Activated T-cell treated with anti-CD3 and anti-CD28 coated beads, Interleukin-2, amount 50 U/mL, for 4 hours (primary cell): Measurements from ENCODE around the gene CA11. TPM values are rescaled to one million over a fixed set of nuclear protein-coding genes. Genes with fewer than 3 reads are reported as not detected.
"Not testable (repeated sequence)": the region's sequence is repeated elsewhere in the genome, so short reads cannot be mapped to it uniquely, and the experiment has no call there.

ENCODE experiments used
- ATAC-seq, 2 donors: fragments of 200-7000 bp; cut with Tn5 transposase; one replicate each; pipeline ENCODE4 v1.10.0; 2021
- DNase-seq: peaks from one replicate; pipeline ENCODE4 v3.0.0-alpha.2; 2020
- H3K27me3 Mint-ChIP-seq: one replicate; pipeline ENCODE4 v1.8.0; 2021; ENCODE audit warnings: low read depth, mixed read lengths
- H3K36me3 Mint-ChIP-seq: one replicate; pipeline ENCODE4 v1.8.0; 2022; ENCODE audit warnings: mixed read lengths; ENCODE audit not compliant: insufficient read depth
- H3K4me1 Mint-ChIP-seq: one replicate; pipeline ENCODE4 v1.8.0; 2021; ENCODE audit warnings: low read depth, mixed read lengths
- H3K4me3 Mint-ChIP-seq: one replicate; pipeline ENCODE4 v1.8.0; 2021; ENCODE audit warnings: mild to moderate bottlenecking, moderate library complexity, mixed read lengths
- H3K9me3 Mint-ChIP-seq: one replicate; pipeline ENCODE4 v1.8.0; 2021; ENCODE audit warnings: mixed read lengths
- total RNA-seq, 3 donors: library from RNA; stranded (reverse); gene quantifications; one replicate each; pipeline ENCODE4 v1.2.1, GENCODE V29; 2021

CA11 gene
- total RNA-seq, 3 donors from 2014 or later = 8.8 to 11.6 (median 9.1) TPM

DNA sequence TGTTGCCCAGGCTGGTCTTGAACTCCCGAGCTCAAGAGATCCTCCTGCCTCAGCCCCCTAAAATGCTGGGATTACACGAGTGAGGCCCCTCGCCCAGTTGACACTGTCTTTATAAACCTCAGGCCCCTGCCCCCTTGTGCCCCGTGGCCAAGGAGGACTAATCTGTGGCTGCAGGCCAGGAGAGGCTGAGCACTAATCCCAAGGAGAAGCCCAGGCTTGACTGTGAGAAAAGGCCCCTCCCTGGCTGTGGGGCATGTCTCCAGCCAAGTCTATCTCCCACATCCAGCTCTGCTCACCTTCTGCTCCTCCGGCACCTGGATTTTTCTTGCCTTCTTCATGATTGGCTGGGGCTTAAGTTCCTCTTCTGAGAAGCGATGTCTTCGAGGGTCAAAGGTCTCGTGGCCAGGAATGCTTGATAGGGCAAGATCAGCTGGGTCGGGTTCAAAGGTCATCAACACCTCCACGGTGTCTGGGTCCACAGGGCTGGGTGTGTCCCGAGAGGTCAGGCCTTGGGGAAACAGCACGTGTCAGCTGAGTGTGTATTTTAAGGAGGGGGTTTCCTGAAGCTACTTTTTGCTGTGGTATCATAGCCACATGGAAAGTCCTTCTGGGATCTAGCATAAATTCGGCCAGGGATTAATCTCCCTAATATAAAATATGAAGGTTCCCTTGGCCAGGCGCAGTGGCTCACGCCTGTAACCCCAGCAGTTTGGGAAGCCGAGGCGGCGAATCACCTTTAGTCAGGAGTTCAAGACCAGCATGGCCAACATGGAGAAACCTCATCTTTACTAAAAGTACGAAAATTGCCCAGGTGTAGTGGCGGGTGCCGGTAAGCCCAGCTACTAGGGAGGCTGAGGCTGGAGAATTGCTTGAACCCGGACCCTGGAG lies 12.6 kb downstream of the CA11 start:
- ATAC-seq (no peak), DNase-seq (no peak)
- Mint-ChIP-seq H3K9me3 (no peaks in the 10 kb centered on the region), H3K4me1 (peaks cover 43% of the 10 kb centered on the region), H3K4me3 (peak overlapping the region; percentile 37), H3K36me3 (peaks cover 11% of the 10 kb centered on the region), H3K27me3 (no peaks in the 10 kb centered on the region)

DNA sequence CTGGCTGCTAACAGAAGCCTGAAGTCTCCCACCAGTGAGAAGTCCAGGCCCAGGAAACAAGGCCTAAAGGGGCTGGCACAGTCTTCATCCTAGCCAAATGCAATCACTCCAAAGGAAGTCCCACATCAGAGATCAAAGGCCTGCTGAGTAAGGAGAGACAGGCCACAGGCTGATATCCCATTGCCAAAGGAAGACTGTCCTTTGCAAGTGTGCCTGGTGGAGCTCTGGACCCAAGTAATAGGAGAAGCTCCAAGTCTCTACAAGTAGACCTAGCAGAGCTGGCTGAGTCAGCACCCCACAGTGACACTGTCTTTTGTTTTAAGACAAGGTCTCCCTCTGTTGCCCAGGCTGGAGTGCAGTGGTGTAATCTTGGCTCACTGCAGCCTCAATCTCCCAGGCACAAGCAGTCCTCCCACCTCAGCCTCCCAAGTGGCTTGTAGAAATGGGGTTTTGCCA lies 13.3 kb downstream of the CA11 start:
- H3K4me3 Mint-ChIP-seq = no peak overlapping the region
- peaks cover 37% of the 10 kb centered on the region for H3K4me1 Mint-ChIP-seq
- H3K27me3 Mint-ChIP-seq = no peaks in the 10 kb centered on the region
- DNase-seq (no peak), ATAC-seq (no peak)
- no peaks in the 10 kb centered on the region for H3K9me3 Mint-ChIP-seq
- H3K36me3 Mint-ChIP-seq = peaks cover 10% of the 10 kb centered on the region

- not testable (repeated sequence) for H3K9me3 Mint-ChIP-seq, H3K27me3 Mint-ChIP-seq, H3K4me3 Mint-ChIP-seq, DNase-seq, ATAC-seq, H3K36me3 Mint-ChIP-seq
- peaks cover 35% of the 10 kb centered on the region for H3K4me1 Mint-ChIP-seq
These were observed 13.7 kb downstream of the CA11 start for GRCh38 chr19:48632286-48632685.

DNA sequence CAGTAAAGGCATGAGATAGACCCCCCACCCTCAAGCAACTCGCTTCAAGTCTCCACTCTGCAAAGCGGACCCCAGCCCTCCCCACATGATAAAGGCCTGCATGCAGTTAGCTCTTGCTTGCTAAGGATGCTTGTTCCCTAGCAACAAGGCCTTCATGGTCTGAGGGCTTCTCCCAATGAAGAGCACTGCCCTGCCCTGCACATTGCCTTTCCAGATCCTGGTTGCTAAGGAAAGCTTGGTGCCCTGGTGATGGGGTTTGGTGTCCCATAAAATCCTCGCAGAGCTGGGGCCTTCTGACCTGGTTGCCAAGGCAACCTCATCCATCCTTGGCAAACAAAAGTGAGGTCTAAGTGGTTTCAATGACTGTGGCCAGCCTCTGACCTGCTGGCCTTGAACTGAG lies 14.8 kb downstream of the CA11 start:
- DNase-seq (no peak), ATAC-seq (no peak)
- Mint-ChIP-seq H3K4me1 (peaks cover 39% of the 10 kb centered on the region), H3K4me3 (no peak overlapping the region), H3K36me3 (peaks cover 10% of the 10 kb centered on the region), H3K9me3 (no peaks in the 10 kb centered on the region), H3K27me3 (no peaks in the 10 kb centered on the region)

DNA sequence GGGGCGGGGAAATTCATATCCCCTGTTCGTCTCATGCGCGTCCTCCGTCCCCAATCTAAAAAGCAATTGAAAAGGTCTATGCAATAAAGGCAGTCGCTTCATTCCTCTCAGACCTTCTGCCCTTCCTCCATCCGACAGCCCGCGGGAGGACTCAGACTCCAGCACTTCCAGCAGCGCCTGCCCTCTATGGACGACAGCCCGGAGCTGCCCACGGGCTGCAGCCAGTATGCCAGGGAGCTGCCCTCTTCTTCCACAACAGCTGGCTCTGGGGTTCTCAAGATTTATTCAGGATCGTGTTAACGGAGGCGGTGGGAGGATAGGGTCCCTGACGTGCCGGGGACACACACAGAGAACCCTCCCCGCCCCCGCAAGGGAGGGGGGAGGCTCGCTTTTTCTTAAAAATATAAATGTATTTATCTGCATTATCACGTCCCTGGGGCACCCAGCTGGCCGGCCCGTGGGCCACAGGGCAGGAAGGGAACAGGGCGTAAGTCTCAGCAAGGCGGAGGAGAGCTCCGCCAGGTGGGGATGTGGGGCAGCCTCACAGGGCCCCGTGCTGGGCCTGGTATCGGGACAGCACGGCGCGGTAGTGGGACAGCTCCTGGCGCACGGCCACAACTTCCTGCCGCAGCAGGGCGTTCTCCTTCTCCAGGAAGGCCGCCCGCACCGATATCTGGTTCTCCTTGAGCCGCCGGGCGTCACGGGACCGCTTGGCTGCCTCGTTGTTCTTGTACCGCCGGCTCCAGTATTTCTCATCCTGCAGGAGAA lies 15.5 kb downstream of the CA11 start:
- DNase-seq = no peak
- H3K4me1 Mint-ChIP-seq = peaks cover 35% of the 10 kb centered on the region
- no peaks in the 10 kb centered on the region for H3K9me3 Mint-ChIP-seq

GRCh38 chr19:48629599-48630295 lies 16.2 kb downstream of the CA11 start:
- Mint-ChIP-seq H3K4me3 (no peak overlapping the region), H3K36me3 (peaks cover 10% of the 10 kb centered on the region), H3K4me1 (peaks cover 35% of the 10 kb centered on the region), H3K9me3 (no peaks in the 10 kb centered on the region), H3K27me3 (no peaks in the 10 kb centered on the region)
- ATAC-seq = no peak
- DNase-seq = no peak

More for the DNA sequence above, 15.5 kb downstream of the CA11 start:
- Mint-ChIP-seq H3K4me3 (no peak overlapping the region), H3K36me3 (peaks cover 10% of the 10 kb centered on the region), H3K27me3 (no peaks in the 10 kb centered on the region)
- ATAC-seq = no peak

GRCh38 chr19:48629297-48629598 lies 16.7 kb downstream of the CA11 start:
- Mint-ChIP-seq H3K27me3 (no peaks in the 10 kb centered on the region), H3K36me3 (peaks cover 10% of the 10 kb centered on the region), H3K4me3 (no peak overlapping the region), H3K4me1 (peaks cover 31% of the 10 kb centered on the region), H3K9me3 (no peaks in the 10 kb centered on the region)
- ATAC-seq (no peak), DNase-seq (no peak)

GRCh38 chr19:48628486-48629296 lies 17.3 kb downstream of the CA11 start:
- Mint-ChIP-seq H3K9me3 (no peaks in the 10 kb centered on the region), H3K4me1 (peaks cover 31% of the 10 kb centered on the region), H3K36me3 (peaks cover 12% of the 10 kb centered on the region), H3K27me3 (no peaks in the 10 kb centered on the region), H3K4me3 (no peak overlapping the region)
- no peak for DNase-seq
- ATAC-seq = no peak

- H3K9me3 Mint-ChIP-seq = no peaks in the 10 kb centered on the region
- no peak overlapping the region for H3K4me3 Mint-ChIP-seq
- peaks cover 31% of the 10 kb centered on the region for H3K4me1 Mint-ChIP-seq
- no peak for DNase-seq
- ATAC-seq = no peak
- peaks cover 13% of the 10 kb centered on the region for H3K36me3 Mint-ChIP-seq
- H3K27me3 Mint-ChIP-seq = no peaks in the 10 kb centered on the region
These were observed 18.1 kb downstream of the CA11 start for GRCh38 chr19:48627865-48628314.

DNA sequence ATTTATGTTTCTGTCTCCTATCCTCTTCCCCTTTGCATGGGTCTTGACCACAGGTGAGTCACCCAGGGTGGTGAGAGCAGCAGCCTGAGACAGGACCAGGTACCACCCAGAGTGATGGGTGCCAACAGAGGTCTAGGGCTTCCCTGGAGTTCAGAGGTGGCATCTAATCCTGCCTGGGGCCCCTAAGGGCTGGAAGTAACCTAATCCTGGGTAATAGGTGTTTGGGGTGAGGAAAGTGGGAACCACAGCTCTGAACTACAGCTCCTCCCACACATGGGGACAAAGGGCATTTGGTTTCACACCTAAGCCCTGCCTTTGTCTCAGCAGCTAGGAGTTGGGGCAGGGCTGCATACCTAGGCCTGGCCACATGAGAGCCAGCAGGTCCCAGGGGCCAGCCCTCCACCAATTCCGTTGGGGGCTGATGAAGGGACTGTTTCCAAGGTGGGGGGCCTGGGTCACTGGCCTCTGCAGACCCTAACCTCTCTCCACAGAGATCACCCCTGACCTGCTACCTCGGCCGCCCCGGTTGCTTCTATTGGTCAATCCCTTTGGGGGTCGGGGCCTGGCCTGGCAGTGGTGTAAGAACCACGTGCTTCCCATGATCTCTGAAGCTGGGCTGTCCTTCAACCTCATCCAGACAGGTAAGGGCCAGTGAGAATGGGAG lies 18.7 kb downstream of the CA11 start:
- ATAC-seq (peak; percentile 15 to 22), DNase-seq (no peak)
- no peak overlapping the region for H3K4me3 Mint-ChIP-seq
- H3K27me3 Mint-ChIP-seq = no peaks in the 10 kb centered on the region
- H3K9me3 Mint-ChIP-seq = no peaks in the 10 kb centered on the region
- peaks cover 10% of the 10 kb centered on the region for H3K36me3 Mint-ChIP-seq
- H3K4me1 Mint-ChIP-seq = peaks cover 28% of the 10 kb centered on the region

- Mint-ChIP-seq H3K9me3 (no peaks in the 10 kb centered on the region), H3K27me3 (no peaks in the 10 kb centered on the region), H3K4me1 (peaks cover 29% of the 10 kb centered on the region), H3K36me3 (peaks cover 12% of the 10 kb centered on the region), H3K4me3 (no peak overlapping the region)
- no peak for DNase-seq
- no peak for ATAC-seq
These were observed 20.1 kb downstream of the CA11 start for GRCh38 chr19:48625891-48626327.

DNA sequence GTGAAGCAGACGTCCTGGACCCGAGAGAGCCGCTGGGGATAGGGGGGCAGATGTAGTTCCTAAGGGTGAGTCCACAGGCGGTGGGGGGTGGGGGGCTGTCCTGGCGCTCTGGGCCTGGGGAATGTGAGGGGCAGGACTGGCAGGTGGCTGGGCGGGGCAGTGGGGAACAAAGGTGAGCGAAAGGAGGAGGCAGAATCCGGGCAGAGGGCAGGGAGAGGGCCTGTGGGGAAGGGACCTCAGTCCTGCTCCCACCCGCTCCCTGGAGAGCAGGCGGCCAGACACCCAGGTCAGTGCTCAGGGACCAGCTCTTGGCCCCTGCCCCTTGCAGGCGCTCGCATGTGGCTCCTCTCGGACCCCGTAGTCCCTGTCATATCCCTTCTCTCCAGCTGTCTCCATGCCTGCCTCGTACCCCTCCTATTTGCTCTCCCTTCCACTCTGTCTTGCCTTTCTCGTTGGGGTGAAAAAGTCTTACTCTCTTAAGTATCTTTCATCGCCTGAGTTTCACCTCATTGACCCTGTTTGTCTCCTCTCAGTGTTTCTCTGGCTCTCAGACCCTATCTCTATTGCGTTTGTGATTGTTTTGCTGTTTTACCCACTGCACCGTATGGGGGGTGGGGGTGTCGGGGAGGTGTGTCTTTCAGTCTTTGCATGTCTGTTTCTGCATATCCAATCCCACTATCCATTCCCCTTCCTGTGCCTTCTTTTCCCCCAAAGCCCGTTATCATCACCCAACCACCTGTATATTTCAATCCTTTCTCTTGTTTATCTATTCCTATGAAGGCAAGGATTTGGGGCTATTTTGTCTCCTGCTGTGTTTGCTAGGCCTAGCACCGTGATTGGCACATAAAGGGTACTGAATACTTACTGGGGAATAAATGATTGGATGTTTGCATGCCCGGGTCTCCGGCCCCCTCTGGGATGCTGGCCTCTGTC lies 20.9 kb downstream of the CA11 start:
- no peaks in the 10 kb centered on the region for H3K9me3 Mint-ChIP-seq
- ATAC-seq (no peak), DNase-seq (no peak)
- H3K4me3 Mint-ChIP-seq = peak overlapping the region; percentile 17
- peaks cover 10% of the 10 kb centered on the region for H3K36me3 Mint-ChIP-seq
- peaks cover 32% of the 10 kb centered on the region for H3K4me1 Mint-ChIP-seq
- no peaks in the 10 kb centered on the region for H3K27me3 Mint-ChIP-seq
